Measurements from ENCODE around the gene ISG20L2. TPM values are rescaled to one million over a fixed set of nuclear protein-coding genes. Genes with fewer than 3 reads are reported as not detected.

Gene ISG20L2
- total RNA-seq, 4 donors from 2014 or later, result 13.6 to 34.9 (median 18.2) TPM

GRCh38 chr1:156744344-156744743 lies 15.8 kb upstream of the ISG20L2 start:
- no peaks in the 10 kb centered on the region for H3K9me3 ChIP-seq
- TF ChIP-seq POLR2A (IDR thresholded peaks at IDR 0.05), result no peak
- no peak for TF ChIP-seq CTCF (IDR thresholded peaks at IDR 0.05)
- no peak overlapping the region for H3K27ac ChIP-seq
- peaks cover 47 to 50% of the 10 kb centered on the region in 2 donors for H3K4me1 ChIP-seq
- H3K36me3 ChIP-seq, result peaks cover 9 to 18% of the 10 kb centered on the region in 2 donors
- no peaks in the 10 kb centered on the region for H3K27me3 ChIP-seq
- no peak overlapping the region for H3K4me3 ChIP-seq (replicated peaks in 1 of 3)
- 76 to 79% methylated on average over 7 to 12 of the region's 12 CpGs for WGBS, 2 donors
- intact Hi-C loops (cut with DNase I), result no loop called here
- no peak for DNase-seq

- Histone ChIP-seq H3K27ac (no peak overlapping the region), H3K27me3 (no peaks in the 10 kb centered on the region), H3K9me3 (no peaks in the 10 kb centered on the region), H3K4me3 (replicated peaks in 1 of 3) (no peak overlapping the region), H3K4me1 (peaks cover 40 to 43% of the 10 kb centered on the region in 2 donors), H3K36me3 (peaks cover 9 to 18% of the 10 kb centered on the region in 2 donors)
- TF ChIP-seq POLR2A (IDR thresholded peaks at IDR 0.05), result no peak
- no peak for TF ChIP-seq CTCF (IDR thresholded peaks at IDR 0.05)
- WGBS, 2 donors, result 86 to 88% methylated on average over 14 of the region's 14 CpGs
- no peak for DNase-seq
- intact Hi-C loops (cut with DNase I), result no loop called here
Measured at GRCh38 chr1:156743367-156744302, 15.1 kb upstream of the ISG20L2 start.

- peaks cover 32 to 34% of the 10 kb centered on the region in 2 donors for H3K4me1 ChIP-seq
- intact Hi-C loops (cut with DNase I), result no loop called here
- no peak for DNase-seq
- no peaks in the 10 kb centered on the region for H3K27me3 ChIP-seq
- no peak for TF ChIP-seq CTCF (IDR thresholded peaks at IDR 0.05)
- no peak for TF ChIP-seq POLR2A (IDR thresholded peaks at IDR 0.05)
- H3K36me3 ChIP-seq, result peaks cover 9 to 18% of the 10 kb centered on the region in 2 donors
- no peaks in the 10 kb centered on the region for H3K9me3 ChIP-seq
- H3K4me3 ChIP-seq (replicated peaks in 1 of 3), result no peak overlapping the region
- H3K27ac ChIP-seq, result no peak overlapping the region
- WGBS, 2 donors, result 98 to 99% methylated on average over 4 of the region's 4 CpGs
Measured at GRCh38 chr1:156742801-156743200, 14.2 kb upstream of the ISG20L2 start.

- Histone ChIP-seq H3K27ac (peak overlapping the region in 1 of 3 donors; percentile 87), H3K36me3 (peaks cover 13 to 18% of the 10 kb centered on the region in 2 donors), H3K4me3 (replicated peaks in 1 of 3) (no peak overlapping the region), H3K27me3 (no peaks in the 10 kb centered on the region), H3K9me3 (no peaks in the 10 kb centered on the region), H3K4me1 (peaks cover 26 to 28% of the 10 kb centered on the region in 2 donors)
- TF ChIP-seq CTCF (IDR thresholded peaks at IDR 0.05), result no peak
- no peak for TF ChIP-seq POLR2A (IDR thresholded peaks at IDR 0.05)
- intact Hi-C loops (cut with DNase I), result no loop called here
- 70 to 88% methylated on average over 3 of the region's 3 CpGs for WGBS, 2 donors
- DNase-seq, result no peak
Measured at GRCh38 chr1:156742017-156742416, 13.5 kb upstream of the ISG20L2 start.

GRCh38 chr1:156741481-156741983 lies 13.0 kb upstream of the ISG20L2 start:
- Histone ChIP-seq H3K4me3 (replicated peaks in 1 of 3) (peak overlapping the region in 1 of 3 donors; percentile 53), H3K4me1 (peaks cover 25% of the 10 kb centered on the region in 2 donors), H3K27me3 (no peaks in the 10 kb centered on the region), H3K27ac (peak overlapping the region; percentile 76 to 93 (median 87)), H3K9me3 (no peaks in the 10 kb centered on the region), H3K36me3 (peaks cover 18% of the 10 kb centered on the region in 2 donors)
- TF ChIP-seq CTCF (IDR thresholded peaks at IDR 0.05), result no peak
- TF ChIP-seq POLR2A (IDR thresholded peaks at IDR 0.05), result no peak
- intact Hi-C loops (cut with DNase I), result no loop called here
- DNase-seq, result no peak
- 51 to 55% methylated on average over 8 of the region's 8 CpGs for WGBS, 2 donors
